Ascending aorta (tissue), 2 donors: ENCODE results near the gene GSN. TPM values are rescaled to one million over a fixed set of nuclear protein-coding genes. Genes with fewer than 3 reads are reported as not detected.

Experiments used
- DNase-seq, 2 donors: peaks; one replicate each; pipeline ENCODE4 v3.0.0-alpha.2; 2019; ENCODE audit warnings: low spot score in 2 of 2
- H3K27ac ChIP-seq, 2 donors: fragments of 200-600 bp; sonication (generic); one replicate each; pipeline ENCODE4 v1.5.1; 2016 to 2017; ENCODE audit warnings: mild to moderate bottlenecking in 1 of 2
- H3K27me3 ChIP-seq: fragments of 200-600 bp; sonication (generic); one replicate; pipeline ENCODE4 v1.5.1; 2017
- H3K36me3 ChIP-seq, 2 donors: fragments of 200-600 bp; sonication (generic); one replicate each; pipeline ENCODE4 v1.5.1; 2016
- H3K4me1 ChIP-seq, 2 donors: fragments of 200-600 bp; sonication (generic); one replicate each; pipeline ENCODE4 v1.5.1; 2016 to 2017; ENCODE audit warnings: mild to moderate bottlenecking in 1 of 2
- H3K4me3 ChIP-seq, 2 donors: fragments of 200-600 bp; sonication (generic); one replicate each; pipeline ENCODE4 v1.5.1; 2016 to 2017; ENCODE audit warnings: mild to moderate bottlenecking in 1 of 2
- H3K9me3 ChIP-seq, 2 donors: fragments of 200-600 bp; sonication (generic); one replicate each; pipeline ENCODE4 v1.5.1; 2016
- intact Hi-C: fragments of 100-400 bp; cut with DNase I; formaldehyde crosslinking; loops from one replicate; pipeline ENCODE4 v1.15.1; 2023
- total RNA-seq: library from RNA; depleted of rRNA; stranded (reverse); fragments of >200 nt; gene quantifications from one replicate; pipeline ENCODE4 v1.1.0, GENCODE V29; 2016
- TF ChIP-seq, protein P1 (sequence below), 3 experiments: fragments of 200-600 bp in 2 of 3; fragments of 450-650 bp in 1 of 3; sonication (generic) in 2 of 3; IDR thresholded peaks; one replicate each; pipeline ENCODE4 v1.5.1; 2016 to 2019; ENCODE audit warnings: antibody characterized with exemption in 3 of 3, mild to moderate bottlenecking in 1 of 3, moderate library complexity in 1 of 3

Gene GSN
- total RNA-seq, 1 donor from 2014 or later, result 3,012 TPM

DNA sequence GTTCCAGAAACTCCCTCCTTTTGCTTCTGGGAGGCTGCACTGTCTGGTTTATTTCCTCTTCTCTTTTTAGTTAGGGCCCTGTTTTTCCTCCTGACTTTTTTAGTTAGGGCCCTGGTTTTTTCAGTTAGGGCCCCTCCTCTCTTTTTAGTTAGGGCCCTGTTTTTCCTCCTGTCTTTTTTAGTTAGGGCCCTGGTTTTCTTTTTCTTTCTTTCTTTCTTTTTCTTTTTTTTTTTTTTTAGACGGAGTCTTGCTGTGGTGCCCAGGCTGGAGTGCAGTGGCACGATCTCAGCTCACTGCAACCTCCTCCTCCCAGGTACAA is 15.1 kb downstream of the GSN start:
- Histone ChIP-seq H3K27me3 (no peaks in the 10 kb centered on the region), H3K4me1 (peaks cover 85 to 95% of the 10 kb centered on the region in 2 donors), H3K4me3 (peak overlapping the region in 1 of 2 donors; percentile 8), H3K36me3 (peaks cover 9 to 10% of the 10 kb centered on the region in 2 donors), H3K27ac (peak overlapping the region; percentile 98 to 99), H3K9me3 (no peaks in the 10 kb centered on the region)
- no peak for DNase-seq
- intact Hi-C loops, result loop anchor here (10.0 kb wide), 1 partner anchor 348 kb away; no protein-coding TSS in a partner anchor
- TF ChIP-seq, protein P1, sequence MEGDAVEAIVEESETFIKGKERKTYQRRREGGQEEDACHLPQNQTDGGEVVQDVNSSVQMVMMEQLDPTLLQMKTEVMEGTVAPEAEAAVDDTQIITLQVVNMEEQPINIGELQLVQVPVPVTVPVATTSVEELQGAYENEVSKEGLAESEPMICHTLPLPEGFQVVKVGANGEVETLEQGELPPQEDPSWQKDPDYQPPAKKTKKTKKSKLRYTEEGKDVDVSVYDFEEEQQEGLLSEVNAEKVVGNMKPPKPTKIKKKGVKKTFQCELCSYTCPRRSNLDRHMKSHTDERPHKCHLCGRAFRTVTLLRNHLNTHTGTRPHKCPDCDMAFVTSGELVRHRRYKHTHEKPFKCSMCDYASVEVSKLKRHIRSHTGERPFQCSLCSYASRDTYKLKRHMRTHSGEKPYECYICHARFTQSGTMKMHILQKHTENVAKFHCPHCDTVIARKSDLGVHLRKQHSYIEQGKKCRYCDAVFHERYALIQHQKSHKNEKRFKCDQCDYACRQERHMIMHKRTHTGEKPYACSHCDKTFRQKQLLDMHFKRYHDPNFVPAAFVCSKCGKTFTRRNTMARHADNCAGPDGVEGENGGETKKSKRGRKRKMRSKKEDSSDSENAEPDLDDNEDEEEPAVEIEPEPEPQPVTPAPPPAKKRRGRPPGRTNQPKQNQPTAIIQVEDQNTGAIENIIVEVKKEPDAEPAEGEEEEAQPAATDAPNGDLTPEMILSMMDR (IDR thresholded peaks at IDR 0.05), result no peak

DNA sequence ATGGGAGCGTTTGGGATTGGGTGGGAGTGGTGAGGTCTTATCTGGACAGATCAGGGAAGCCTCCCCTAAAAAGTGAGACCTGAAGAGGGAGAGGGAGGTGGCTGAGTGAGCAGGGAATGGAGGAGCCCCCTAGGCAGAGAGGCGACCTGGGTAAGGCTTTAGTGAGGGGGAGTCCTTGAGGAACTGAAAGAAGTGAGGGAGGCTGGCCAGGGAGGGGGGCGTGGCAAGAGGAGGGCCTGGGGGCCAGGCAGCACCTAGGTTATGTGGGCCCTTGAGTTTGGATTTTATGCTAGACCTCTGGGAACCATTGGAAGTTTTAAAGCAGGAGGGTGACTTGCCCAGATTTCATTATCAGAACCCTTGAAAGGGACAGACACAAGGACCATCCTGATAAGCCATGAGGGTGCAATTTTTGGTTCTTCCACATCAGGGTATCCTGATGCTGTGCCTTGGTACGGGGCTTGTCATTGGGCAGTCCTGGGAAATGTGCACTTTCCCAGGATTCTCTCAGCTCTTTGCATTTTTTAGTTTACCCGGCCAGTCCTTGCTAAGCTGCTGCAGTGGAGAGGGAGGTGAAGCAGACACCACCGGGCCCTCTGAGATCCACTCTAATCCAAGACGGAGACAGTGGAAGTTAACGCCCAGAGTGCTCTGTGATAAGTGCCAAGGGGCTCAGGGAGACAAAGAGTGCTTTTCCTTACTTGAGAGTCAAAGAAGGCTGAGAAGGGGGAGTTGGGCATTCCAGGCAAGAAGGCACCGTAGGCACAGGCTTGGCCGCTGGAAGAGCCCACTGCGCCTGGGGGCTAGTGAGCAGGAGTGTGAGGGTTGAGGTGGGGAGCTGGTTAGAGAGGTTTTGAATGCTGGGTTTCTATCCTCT is 16.1 kb downstream of the GSN start:
- Histone ChIP-seq H3K9me3 (no peaks in the 10 kb centered on the region), H3K4me3 (no peak overlapping the region), H3K27me3 (no peaks in the 10 kb centered on the region), H3K27ac (peak overlapping the region; percentile 98 to 99), H3K36me3 (peaks cover 14 to 18% of the 10 kb centered on the region in 2 donors), H3K4me1 (peaks cover 85 to 97% of the 10 kb centered on the region in 2 donors)
- peak in 1 of 2 donors; percentile 58 for DNase-seq
- intact Hi-C loops, result loop anchor here (10.0 kb wide), 1 partner anchor 349 kb away; no protein-coding TSS in a partner anchor
- TF ChIP-seq, protein P1 (IDR thresholded peaks at IDR 0.05), result no peak

DNA sequence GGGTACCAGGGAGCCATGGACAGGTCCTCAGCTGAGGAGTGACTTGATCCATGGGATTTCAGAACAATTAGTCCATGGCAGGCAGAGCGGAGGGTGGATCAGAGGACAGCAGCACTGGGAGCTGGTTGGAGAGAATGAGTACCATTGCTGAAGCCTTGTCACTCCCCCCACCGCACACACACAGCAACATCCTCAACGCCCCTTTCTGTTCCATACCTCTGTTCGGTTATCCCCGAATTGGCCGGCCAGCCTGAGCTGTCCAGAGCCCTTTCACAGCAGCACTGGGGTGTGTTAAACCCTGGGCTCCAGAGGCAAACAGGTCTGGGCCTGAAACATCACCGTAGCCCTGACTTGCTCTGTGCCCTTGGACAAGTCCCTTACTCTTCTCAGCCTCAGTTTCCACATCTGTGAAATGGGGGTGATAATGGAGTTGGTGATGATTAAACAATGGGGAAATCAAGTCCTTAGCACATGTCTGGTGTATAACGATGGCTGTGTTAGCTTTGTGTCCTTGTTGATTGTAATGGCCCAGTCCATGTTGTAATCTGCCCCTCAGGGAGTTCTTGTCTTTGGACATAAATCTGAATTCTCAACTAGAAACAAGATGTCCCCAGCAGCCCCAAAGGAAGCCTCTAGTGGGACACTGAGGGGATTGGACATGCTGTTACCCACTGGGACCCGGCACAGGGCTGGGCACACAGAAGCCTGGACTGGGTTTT is 16.9 kb downstream of the GSN start:
- DNase-seq, result peak in 1 of 2 donors; percentile 66
- intact Hi-C loops, result loop anchor here (10.0 kb wide), 1 partner anchor 350 kb away; no protein-coding TSS in a partner anchor

DNA sequence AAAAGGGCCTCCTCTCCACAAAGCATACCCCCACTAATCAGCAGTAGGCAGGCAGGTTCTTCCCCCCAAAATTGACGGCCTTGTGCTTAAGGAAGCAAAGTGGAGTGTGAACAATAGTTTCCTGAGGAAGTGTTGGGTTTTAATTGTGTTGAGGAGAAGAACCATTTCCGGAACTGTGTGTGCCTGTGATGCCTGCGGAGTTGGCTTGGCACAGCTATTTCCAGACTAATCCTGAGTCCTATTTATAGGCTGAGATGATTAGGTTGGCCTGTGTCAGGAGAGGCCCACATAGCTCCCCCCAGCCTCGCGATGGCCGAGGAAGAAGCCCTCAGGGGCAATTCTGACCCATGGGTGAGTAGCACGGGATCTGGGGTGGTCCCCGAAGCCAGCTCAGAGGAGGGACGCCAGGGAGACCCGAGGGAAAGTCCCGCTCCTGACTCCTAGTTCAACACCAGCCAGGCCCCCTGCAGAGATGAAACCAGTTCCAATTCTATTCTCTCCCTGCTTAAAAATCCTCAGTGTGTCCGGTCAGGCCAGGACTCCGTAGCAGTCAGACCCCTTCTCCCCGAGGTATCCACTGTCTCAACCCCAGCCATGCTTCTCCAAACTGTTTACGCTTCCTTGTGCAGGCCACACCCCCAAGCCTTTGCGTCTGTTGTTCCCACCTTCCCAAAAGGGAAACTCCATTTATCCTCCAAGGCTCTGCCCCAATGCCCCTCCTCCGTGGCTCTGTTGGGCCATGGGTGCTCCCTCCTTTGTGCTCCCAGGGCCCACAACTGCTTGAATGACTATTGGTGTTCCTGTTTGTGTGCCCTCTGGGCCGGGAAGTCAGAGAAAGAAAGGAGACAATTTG is 18.1 kb downstream of the GSN start:
- intact Hi-C loops, result loop anchor here (2.0 to 10.0 kb wide), 4 partner anchors 17 to 351 kb away; partner anchors contain the start of gene GSN
- H3K4me1 ChIP-seq, result peaks cover 77 to 96% of the 10 kb centered on the region in 2 donors
- TF ChIP-seq, protein P1 (IDR thresholded peaks at IDR 0.05), result no peak
- H3K27ac ChIP-seq, result peak overlapping the region; percentile 98 to 99
- peak; percentile 70 to 93 for DNase-seq
- peak overlapping the region; percentile 27 to 38 for H3K4me3 ChIP-seq
- H3K36me3 ChIP-seq, result peaks cover 14 to 18% of the 10 kb centered on the region in 2 donors
- H3K27me3 ChIP-seq, result no peaks in the 10 kb centered on the region
- H3K9me3 ChIP-seq, result no peaks in the 10 kb centered on the region

More for the DNA sequence above, 16.9 kb downstream of the GSN start:
- TF ChIP-seq, protein P1 (IDR thresholded peaks at IDR 0.05), result no peak
- Histone ChIP-seq H3K9me3 (no peaks in the 10 kb centered on the region), H3K36me3 (peaks cover 14 to 18% of the 10 kb centered on the region in 2 donors), H3K4me1 (peaks cover 85 to 97% of the 10 kb centered on the region in 2 donors), H3K4me3 (peak overlapping the region in 1 of 2 donors; percentile 5), H3K27ac (peak overlapping the region; percentile 98 to 99), H3K27me3 (no peaks in the 10 kb centered on the region)

DNA sequence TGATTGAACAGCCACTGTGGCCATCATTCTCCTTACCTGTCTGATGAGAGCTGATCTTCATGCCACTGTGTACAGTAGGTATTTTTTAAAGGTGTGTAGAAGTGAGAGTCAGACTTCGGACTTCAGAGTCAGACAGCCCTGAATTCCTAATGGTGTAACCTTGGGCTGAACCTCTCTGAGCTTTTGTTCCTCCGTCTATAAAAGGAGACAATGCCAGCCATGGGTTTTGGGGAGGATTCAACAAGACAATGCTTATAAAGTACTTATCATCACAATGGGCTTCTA is 18.7 kb downstream of the GSN start:
- intact Hi-C loops, result loop anchor here (2.0 to 10.0 kb wide), 4 partner anchors 18 to 352 kb away; partner anchors contain the start of gene GSN
- no peak for DNase-seq
- H3K4me3 ChIP-seq, result peak overlapping the region; percentile 27 to 38
- H3K27me3 ChIP-seq, result no peaks in the 10 kb centered on the region
- TF ChIP-seq, protein P1 (IDR thresholded peaks at IDR 0.05), result no peak
- H3K9me3 ChIP-seq, result no peaks in the 10 kb centered on the region
- H3K27ac ChIP-seq, result peak overlapping the region; percentile 98 to 99
- peaks cover 14 to 18% of the 10 kb centered on the region in 2 donors for H3K36me3 ChIP-seq
- peaks cover 72 to 91% of the 10 kb centered on the region in 2 donors for H3K4me1 ChIP-seq
